ENCODE results near the gene MAP9. TPM values are rescaled to one million over a fixed set of nuclear protein-coding genes. Genes with fewer than 3 reads are reported as not detected.

The MAP9 gene
- total and polyA plus RNA-seq, 7 donors: 0.69 to 17.1 (median 9.7) TPM

- Histone ChIP-seq H3K4me1 (peaks cover 0 to 31% (median 22%) of the 10 kb centered on the region in 4 donors), H3K4me3 (no peak overlapping the region), H3K27ac (no peak overlapping the region), H3K36me3 (no peaks in the 10 kb centered on the region), H3K9me3 (no peaks in the 10 kb centered on the region), H3K27me3 (no peaks in the 10 kb centered on the region)
- intact Hi-C loops (cut with DNase I): no loop called here
- DNase-seq: no peak
- TF ChIP-seq EP300 (IDR thresholded peaks at IDR 0.05): no peak
- no peak for TF ChIP-seq POLR2AphosphoS5 (IDR thresholded peaks at IDR 0.05)
- no peak for TF ChIP-seq POLR2A (IDR thresholded peaks at IDR 0.05)
- TF ChIP-seq CTCF (IDR thresholded peaks at IDR 0.05): no peak
- 87 to 92% methylated on average over 1 of the region's 1 CpG for WGBS, 2 donors
Observed at GRCh38 chr4:155413451-155413850, 36.7 kb upstream of the MAP9 start.

- intact Hi-C loops (cut with DNase I): no loop called here
- Histone ChIP-seq H3K4me3 (no peak overlapping the region), H3K27ac (no peak overlapping the region), H3K27me3 (no peaks in the 10 kb centered on the region), H3K9me3 (no peaks in the 10 kb centered on the region), H3K36me3 (no peaks in the 10 kb centered on the region), H3K4me1 (peaks cover 0 to 12% (median 10%) of the 10 kb centered on the region in 4 donors)
- no peak for DNase-seq
- TF ChIP-seq EP300 (IDR thresholded peaks at IDR 0.05) (no peak), CTCF (IDR thresholded peaks at IDR 0.05) (no peak), POLR2A (IDR thresholded peaks at IDR 0.05) (no peak), POLR2AphosphoS5 (IDR thresholded peaks at IDR 0.05) (no peak)
- WGBS, 2 donors: 77 to 85% methylated on average over 2 of the region's 2 CpGs
Observed at GRCh38 chr4:155411546-155411945, 34.8 kb upstream of the MAP9 start.

GRCh38 chr4:155408796-155409195 is 32.0 kb upstream of the MAP9 start:
- Histone ChIP-seq H3K27me3 (no peaks in the 10 kb centered on the region), H3K4me1 (peaks cover 0 to 23% (median 8%) of the 10 kb centered on the region in 4 donors), H3K27ac (no peak overlapping the region), H3K36me3 (no peaks in the 10 kb centered on the region), H3K9me3 (no peaks in the 10 kb centered on the region), H3K4me3 (no peak overlapping the region)
- DNase-seq: no peak
- intact Hi-C loops (cut with DNase I): loop anchor here (10.0 kb wide), 1 partner anchor 1636 kb away; no protein-coding TSS in a partner anchor
- TF ChIP-seq POLR2AphosphoS5 (IDR thresholded peaks at IDR 0.05) (no peak), POLR2A (IDR thresholded peaks at IDR 0.05) (no peak), EP300 (IDR thresholded peaks at IDR 0.05) (no peak)
- WGBS, 2 donors: 92 to 94% methylated on average over 1 of the region's 1 CpG

- intact Hi-C loops (cut with DNase I): loop anchor here (10.0 kb wide), 1 partner anchor 1637 kb away; no protein-coding TSS in a partner anchor
- WGBS, 2 donors: 74 to 80% methylated on average over 1 of the region's 1 CpG
- TF ChIP-seq POLR2AphosphoS5 (IDR thresholded peaks at IDR 0.05) (no peak), EP300 (IDR thresholded peaks at IDR 0.05) (no peak), CTCF (IDR thresholded peaks at IDR 0.05) (no peak), POLR2A (IDR thresholded peaks at IDR 0.05) (no peak)
Observed at GRCh38 chr4:155407480-155407879, 30.7 kb upstream of the MAP9 start.

GRCh38 chr4:155405059-155405458 is 28.3 kb upstream of the MAP9 start:
- no peak overlapping the region for H3K4me3 ChIP-seq
- 18 to 56% methylated on average over 2 of the region's 2 CpGs for WGBS, 2 donors
- no peaks in the 10 kb centered on the region for H3K36me3 ChIP-seq
- intact Hi-C loops (cut with DNase I): loop anchor here (10.0 kb wide), 1 partner anchor 1640 kb away; no protein-coding TSS in a partner anchor
- no peak for DNase-seq
- H3K4me1 ChIP-seq: peaks cover 0 to 24% (median 8%) of the 10 kb centered on the region in 4 donors
- no peaks in the 10 kb centered on the region for H3K9me3 ChIP-seq
- TF ChIP-seq POLR2A (IDR thresholded peaks at IDR 0.05): no peak
- peak in 1 of 4 donors; percentile 17 for TF ChIP-seq POLR2AphosphoS5 (IDR thresholded peaks at IDR 0.05)
- H3K27ac ChIP-seq: peak overlapping the region in 3 of 4 donors; percentile 20 to 40 (median 23)
- no peaks in the 10 kb centered on the region for H3K27me3 ChIP-seq

More at GRCh38 chr4:155407480-155407879, 30.7 kb upstream of the MAP9 start:
- Histone ChIP-seq H3K4me3 (no peak overlapping the region), H3K27me3 (no peaks in the 10 kb centered on the region), H3K27ac (no peak overlapping the region), H3K36me3 (no peaks in the 10 kb centered on the region), H3K9me3 (no peaks in the 10 kb centered on the region), H3K4me1 (peaks cover 0 to 24% (median 8%) of the 10 kb centered on the region in 4 donors)
- DNase-seq: no peak

GRCh38 chr4:155403886-155404285 is 27.1 kb upstream of the MAP9 start:
- DNase-seq: no peak
- no peaks in the 10 kb centered on the region for H3K36me3 ChIP-seq
- no peak for TF ChIP-seq POLR2AphosphoS5 (IDR thresholded peaks at IDR 0.05)
- peak; percentile 10 to 44 (median 26) for TF ChIP-seq CTCF (IDR thresholded peaks at IDR 0.05)
- TF ChIP-seq EP300 (IDR thresholded peaks at IDR 0.05): no peak
- TF ChIP-seq POLR2A (IDR thresholded peaks at IDR 0.05): no peak
- peaks cover 0 to 24% (median 8%) of the 10 kb centered on the region in 4 donors for H3K4me1 ChIP-seq
- intact Hi-C loops (cut with DNase I): loop anchor here (1.0 to 10.0 kb wide), 2 partner anchors 550 to 1641 kb away; no protein-coding TSS in a partner anchor
- no peak overlapping the region for H3K4me3 ChIP-seq
- H3K27me3 ChIP-seq: no peaks in the 10 kb centered on the region
- no peak overlapping the region for H3K27ac ChIP-seq
- WGBS, 2 donors: 19 to 31% methylated on average over 4 of the region's 4 CpGs
- H3K9me3 ChIP-seq: no peaks in the 10 kb centered on the region

All from sigmoid colon (tissue), 7 donors.